GM18507 (cell line): ENCODE data around the gene PLEKHA4.
"Not testable (repeated sequence)": the region's sequence is repeated elsewhere in the genome, so short reads cannot be mapped to it uniquely, and the experiment has no call there.

ENCODE experiments used
- DNase-seq: peaks from one replicate; pipeline ENCODE4 v3.0.0; 2011; ENCODE audit warnings: low read depth; ENCODE audit not compliant: insufficient read length; ENCODE audit errors: extremely low spot score
- FAIRE-seq: peaks from 2 replicates; lab custom pipeline; 2011; peaks lifted over from hg19 to GRCh38; lab: Jason Lieb, UNC

PLEKHA4 gene

DNA sequence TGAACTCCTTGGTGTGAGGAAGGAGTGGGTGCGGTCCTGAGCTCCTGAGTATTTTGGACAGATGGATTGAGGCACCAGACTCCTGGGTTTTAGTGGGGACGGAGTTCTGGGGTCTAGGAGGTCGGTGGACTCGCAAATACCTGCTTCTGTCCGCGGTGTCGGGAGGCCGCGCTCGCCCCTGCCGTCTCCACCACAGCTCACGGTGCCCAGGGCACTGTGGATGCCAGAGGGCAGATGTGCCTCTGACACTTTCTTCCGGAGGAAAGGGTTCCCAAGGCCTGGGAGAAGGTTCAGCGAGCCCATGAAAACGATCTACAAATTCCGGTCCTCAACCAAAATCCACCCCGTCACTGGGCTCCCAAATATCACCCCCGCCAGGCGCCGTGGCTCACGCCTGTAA is 26.8 kb upstream of the PLEKHA4 start:
- DNase-seq = no peak
- FAIRE-seq = no peak

DNA sequence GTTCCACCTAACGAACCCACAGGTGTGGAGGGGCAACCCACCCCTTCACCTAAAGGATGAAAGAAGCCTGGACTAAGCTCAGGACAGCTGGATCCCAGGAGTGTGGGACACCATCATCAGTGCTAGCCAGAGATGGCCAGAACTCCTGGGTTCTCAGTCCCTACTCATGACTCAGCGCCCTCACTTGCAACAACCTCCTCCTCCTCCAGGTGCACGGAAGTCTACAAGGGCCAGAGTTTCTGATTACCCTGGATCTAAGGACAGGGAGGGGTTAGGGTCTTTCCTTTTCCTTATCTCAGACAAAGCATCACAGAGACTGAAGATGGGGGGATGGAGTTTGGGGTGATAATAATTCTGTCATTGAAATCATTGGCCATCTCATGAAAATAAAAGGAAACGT is 22.1 kb upstream of the PLEKHA4 start:
- DNase-seq (no peak), FAIRE-seq (no peak)

DNA sequence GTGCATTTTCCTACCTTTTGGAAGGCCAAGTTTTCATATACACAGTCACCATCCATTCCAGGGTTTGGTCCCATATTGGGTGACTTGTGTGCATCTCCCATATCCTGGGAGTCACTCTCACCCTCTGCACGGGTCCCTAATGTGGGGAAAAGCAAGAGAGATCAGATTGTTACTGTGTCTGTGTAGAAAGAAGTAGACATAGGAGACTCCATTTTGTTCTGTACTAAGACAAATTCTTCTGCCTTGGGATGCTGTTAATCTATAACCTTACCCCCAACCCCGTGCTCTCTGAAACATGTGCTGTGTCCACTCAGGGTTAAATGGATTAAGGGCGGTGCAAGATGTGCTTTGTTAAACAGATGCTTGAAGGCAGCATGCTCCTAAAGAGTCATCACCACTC is 21.1 kb upstream of the PLEKHA4 start:
- DNase-seq, FAIRE-seq: not testable (repeated sequence)

GRCh38 chr19:48887861-48888612 is 19.6 kb upstream of the PLEKHA4 start:
- FAIRE-seq (no peak), DNase-seq (no peak)

- FAIRE-seq = no peak
- DNase-seq = no peak
These were observed 15.3 kb upstream of the PLEKHA4 start for GRCh38 chr19:48883726-48884125.

DNA sequence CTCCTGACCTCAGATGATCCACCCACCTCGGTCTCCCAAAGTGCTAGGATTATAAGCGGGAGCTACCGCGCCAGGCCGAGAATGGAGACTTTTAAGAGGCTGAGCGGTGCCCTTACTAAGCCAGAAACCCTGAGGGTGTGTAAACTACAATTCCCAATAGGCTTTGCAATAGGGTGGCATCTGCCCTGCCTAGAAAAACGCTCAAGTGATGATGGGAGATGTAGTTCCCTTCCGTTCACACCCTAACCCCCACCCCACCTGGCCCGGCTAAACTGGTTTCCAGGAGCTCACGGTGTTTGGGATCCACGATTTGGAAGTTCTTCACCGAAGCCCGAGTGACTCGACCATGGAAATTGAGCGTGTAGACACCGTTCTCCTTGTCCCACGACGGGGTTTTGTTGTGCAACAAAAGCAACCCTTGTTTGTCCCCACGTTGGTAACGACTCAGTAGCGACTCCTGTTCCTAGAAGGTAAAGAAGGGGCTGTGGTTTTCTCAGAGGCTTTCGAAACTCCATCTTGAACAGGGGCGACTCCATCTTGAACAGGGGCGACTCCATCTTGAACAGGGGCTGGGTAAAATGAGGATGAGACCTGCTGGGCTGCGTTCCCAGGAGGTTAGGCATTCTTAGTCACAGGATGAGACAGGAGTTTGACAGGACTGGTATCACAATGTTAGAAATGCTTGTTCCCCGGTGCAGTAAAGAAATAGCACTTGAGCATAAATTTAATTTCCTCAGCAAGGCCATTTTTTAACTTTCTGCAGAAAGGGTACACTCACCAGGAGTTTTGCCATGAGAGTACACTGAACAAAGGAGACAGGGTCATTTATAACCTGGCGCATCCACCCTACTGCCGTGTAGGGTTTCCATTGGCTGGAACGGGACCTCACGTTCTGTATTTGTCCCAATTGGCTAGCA is 13.6 kb upstream of the PLEKHA4 start:
- no peak for DNase-seq
- FAIRE-seq = no peak

GRCh38 chr19:48879696-48880095 is 11.3 kb upstream of the PLEKHA4 start:
- DNase-seq, FAIRE-seq: not testable (repeated sequence)

GRCh38 chr19:48879025-48879637 is 10.7 kb upstream of the PLEKHA4 start:
- no peak for DNase-seq
- no peak for FAIRE-seq

DNA sequence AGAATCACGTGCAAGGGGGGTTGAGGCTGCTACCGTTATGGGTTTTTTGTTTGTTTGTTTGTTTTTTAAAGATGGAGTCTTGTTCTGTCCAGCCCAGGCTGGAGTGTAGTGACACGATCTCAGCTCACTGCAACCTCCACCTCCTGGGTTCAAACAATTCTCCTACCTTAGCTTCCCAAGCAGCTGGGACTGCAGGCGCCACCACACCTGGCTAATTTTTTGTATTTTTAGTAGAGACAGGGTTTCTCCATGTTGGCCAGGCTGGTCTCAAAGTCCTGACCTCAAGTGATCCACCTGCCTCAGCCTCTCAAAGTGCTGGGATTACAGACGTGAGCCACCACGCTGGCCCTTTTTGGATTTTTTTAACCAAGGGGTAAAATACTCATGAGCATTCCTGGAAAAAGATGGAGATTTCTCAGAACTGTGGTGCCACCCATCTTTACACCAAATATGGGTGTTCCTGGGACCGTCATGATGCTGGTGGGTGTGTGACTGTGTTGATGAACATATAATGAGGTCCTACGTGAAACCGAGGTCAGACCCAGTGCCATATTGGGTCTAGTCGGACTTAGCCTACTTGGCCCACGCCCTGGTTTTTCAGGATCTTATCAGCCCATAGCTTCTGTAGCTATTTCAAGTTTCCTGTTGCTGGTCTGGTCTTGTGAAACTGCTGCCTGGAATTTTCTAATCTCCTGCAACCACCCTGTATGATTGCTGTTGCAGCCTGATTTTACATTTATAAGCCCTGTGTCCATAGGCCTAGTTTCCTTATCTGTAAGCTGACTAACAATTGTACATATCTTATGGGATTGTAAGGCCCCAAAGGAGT is 10.0 kb upstream of the PLEKHA4 start:
- FAIRE-seq (no peak), DNase-seq (no peak)

DNA sequence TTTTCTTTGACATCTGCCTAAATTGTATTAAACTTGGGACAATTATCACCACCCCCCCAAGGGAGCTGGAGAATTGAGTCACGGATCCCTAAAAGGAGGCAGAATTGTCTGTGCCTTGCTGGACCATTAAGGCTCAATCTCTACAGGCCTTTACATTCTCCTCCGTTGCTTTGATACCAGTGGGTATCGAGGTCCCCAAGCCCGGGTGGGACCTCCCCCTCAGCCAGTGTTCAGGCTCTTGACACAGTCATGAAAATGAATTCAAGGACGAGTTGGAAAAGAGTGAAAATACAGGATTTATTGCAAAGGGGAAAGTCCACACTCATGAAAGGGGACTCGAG is 9.4 kb upstream of the PLEKHA4 start:
- FAIRE-seq = no peak

DNA sequence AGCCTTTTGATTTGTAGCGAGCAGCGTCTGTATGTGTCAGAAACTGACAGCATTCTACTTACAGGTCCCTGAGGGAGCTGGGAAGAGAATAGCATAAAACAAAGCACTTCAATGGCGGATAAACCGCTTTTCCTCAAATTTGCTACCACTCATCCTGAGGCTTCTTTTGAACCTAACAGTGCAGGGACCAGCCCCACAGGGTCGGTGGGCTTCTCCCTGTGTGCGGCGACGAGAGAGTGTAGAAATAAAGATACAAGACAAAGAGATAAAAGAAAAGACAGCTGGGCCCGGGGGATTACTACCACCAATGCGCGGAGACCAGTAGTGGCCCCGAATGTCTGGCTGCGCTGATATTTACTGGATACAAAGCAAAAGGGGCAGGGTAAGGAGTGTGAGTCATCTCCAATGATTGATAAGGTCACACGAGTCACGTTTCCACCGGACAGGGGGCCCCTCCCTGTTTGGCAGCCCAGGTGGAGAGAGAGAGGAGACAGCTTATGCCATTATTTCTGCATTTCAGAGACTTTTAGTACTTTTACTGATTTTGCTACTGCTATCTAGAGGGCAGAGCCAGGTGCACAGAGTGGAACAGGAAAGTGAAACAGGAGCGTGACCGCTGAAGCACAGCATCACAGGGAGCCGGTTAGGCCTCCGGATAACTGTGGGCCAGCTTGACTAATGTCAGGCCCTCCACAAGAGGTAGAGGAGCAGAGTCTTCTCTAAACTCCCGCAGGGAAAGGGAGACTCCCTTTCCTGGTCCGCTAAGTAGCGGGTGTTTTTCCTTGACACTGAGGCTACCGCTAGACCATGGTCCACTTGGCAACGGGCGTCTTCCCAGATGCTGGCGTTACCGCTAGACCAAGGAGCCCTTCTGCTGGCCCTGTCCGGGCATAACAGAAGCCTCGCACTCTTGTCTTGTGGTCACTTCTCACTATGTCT is 7.9 kb upstream of the PLEKHA4 start:
- not testable (repeated sequence) for DNase-seq

More for the DNA sequence above, 9.4 kb upstream of the PLEKHA4 start:
- DNase-seq = no peak

DNA sequence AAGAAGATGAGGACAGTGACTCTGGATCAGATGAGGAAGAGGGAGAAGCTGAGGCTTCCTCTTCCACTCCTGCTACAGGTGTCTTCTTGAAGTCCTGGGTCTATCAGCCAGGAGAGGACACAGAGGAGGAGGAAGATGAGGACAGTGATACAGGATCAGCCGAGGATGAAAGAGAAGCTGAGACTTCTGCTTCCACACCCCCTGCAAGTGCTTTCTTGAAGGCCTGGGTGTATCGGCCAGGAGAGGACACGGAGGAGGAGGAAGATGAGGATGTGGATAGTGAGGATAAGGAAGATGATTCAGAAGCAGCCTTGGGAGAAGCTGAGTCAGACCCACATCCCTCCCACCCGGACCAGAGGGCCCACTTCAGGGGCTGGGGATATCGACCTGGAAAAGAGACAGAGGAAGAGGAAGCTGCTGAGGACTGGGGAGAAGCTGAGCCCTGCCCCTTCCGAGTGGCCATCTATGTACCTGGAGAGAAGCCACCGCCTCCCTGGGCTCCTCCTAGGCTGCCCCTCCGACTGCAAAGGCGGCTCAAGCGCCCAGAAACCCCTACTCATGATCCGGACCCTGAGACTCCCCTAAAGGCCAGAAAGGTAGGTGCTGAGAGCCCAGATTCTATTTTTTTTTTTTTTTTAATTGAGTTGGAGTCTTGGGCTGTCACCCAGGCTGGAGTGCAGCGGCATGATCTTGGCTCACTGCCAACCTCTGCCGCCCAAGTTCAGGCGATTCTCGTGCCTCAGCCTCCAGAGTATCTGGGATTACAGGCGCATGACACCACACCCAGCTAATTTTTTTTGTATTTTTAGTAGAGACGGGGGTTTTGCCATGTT is 6.1 kb upstream of the PLEKHA4 start:
- DNase-seq = no peak
- no peak for FAIRE-seq

More for the DNA sequence above, 7.9 kb upstream of the PLEKHA4 start:
- peak; percentile 83 for FAIRE-seq

- no peak for FAIRE-seq
- DNase-seq = no peak
These were observed 5.3 kb upstream of the PLEKHA4 start for GRCh38 chr19:48873476-48874302.

GRCh38 chr19:48872884-48873475 is 4.6 kb upstream of the PLEKHA4 start:
- DNase-seq (no peak), FAIRE-seq (peak; percentile 72)

DNA sequence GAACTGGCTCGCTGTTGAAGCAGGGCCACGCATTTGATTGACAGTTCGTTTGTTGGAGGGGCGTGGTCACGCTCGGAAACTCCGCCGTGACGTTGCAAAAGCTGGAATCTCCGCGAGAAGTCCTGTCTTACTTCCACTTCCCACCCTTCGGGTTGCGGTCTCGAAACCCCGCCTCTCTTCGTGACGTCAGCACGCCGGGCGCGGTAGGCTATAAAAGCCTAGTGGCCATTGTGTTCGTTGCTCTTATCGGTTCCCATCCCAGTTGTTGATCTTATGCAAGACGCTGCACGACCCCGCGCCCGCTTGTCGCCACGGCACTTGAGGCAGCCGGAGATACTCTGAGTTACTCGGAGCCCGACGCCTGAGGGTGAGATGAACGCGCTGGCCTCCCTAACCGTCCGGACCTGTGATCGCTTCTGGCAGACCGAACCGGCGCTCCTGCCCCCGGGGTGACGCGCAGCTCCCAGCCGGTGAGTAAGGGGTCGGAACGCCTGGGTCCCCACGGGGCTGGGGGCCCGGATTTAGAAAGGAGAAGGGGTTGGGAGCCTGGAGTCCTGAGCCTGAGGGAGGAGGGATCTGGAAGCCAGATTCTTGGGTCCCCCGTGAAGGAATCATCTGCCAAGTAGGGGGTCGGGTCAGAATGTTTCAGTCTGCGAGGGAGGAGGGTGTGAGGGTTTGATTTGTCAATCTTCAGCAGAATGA is 3.9 kb upstream of the PLEKHA4 start, which contains the start of gene PPP1R15A:
Gene PPP1R15A (plus strand): TSS at position 240 of the 702 bp plus-strand sequence. CDS start 813 bp downstream, outside the sequence.
- FAIRE-seq (peak; percentile 99), DNase-seq (peak; percentile 87)
